Stimulated activated CD8-positive, alpha-beta memory T cell treated with anti-CD3 and anti-CD28 coated beads, Interleukin-4, amount 100 ng/mL, for 24 hours (primary cell): ENCODE measurements around the gene PDE9A.

Source experiments
- DNase-seq: peaks from one replicate; pipeline ENCODE4 v3.0.0-alpha.2; 2020; ENCODE audit warnings: low read depth

The PDE9A gene

DNA sequence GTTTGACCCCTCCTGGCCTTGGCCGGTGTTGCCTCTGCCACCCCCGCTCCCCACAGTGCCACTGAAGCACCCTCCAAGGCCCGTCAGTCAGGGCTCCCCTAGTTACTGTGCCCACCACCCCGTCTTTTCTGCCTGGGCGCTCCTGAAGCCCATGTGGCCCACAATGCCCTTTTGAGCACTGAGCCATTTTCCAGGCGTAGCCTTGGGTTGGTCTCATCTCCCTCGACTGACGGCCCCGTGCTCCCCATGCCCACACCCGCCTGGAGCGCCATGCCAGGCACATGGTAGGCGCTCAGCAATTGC, 118.0 kb downstream of the PDE9A start:
- DNase-seq, result no peak

DNA sequence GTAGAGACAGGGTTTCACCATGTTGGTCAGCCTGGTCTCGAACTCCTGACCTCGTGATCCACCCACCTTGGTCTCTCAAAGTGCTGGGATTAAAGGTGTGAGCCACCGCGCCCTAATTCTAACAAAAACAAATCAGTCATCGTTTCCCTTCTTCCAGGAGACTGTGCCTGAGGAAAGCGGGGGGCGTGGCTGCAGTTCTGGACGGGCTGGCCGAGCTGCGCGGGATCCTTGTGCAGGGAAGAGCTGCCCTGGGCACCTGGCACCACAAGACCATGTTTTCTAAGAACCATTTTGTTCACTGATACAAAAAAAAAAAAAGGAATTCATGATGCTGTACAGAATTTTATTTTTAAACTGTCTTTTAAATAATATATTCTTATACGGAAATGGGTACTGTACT, 121.7 kb downstream of the PDE9A start:
- DNase-seq, result no peak

DNA sequence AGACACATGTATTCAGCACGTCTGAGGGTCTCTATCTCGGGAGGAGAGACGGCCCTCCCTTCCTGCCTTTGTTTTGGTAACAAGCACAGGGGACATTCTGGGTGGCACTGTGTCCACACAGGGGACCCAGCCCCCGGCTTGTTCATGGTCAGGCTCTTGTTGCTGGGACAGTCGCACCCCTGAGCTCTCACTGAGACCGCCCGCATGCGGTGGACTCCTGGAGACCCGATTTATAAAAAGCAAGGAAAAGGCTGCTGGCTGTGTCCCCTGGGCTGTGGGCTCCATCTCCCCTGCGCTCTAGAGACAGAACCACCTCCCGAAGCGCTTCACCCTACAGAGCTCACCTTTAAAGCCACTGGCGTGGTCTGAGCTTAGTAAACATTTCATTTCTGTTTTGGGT, 122.5 kb downstream of the PDE9A start:
- no peak for DNase-seq

DNA sequence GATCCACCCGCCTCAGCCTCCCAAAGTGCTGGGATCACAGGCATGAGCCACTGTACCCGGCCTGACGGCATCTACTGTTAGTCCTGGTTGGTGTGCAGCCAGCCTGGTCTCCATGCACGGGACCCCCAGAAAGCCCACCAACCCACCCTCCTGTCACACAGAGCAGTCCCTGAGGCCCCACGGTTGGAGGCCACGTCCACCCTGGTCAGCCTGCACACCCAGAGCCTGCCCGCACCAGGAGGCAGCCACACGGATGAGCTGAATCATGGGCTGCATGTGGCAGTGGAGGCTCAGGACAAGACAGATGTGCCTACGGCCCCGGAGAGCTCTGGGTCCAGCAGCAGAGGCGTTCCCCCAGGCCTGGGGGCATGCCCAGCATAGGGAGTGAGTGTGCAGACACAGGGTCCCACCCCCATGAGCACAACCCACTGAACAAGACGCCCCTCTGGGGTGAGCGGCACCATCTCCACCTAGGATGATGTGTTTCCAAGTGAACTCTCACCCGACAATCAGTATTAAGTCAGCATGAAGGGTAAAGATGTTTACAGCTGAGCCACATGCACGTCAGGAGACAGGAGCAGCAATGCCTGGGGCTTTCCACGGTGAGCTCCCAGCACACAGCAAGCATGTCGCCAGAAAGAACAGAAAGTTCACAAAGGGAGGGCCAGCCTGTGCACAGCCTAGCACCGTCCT, 123.8 kb downstream of the PDE9A start:
- DNase-seq, result no peak

DNA sequence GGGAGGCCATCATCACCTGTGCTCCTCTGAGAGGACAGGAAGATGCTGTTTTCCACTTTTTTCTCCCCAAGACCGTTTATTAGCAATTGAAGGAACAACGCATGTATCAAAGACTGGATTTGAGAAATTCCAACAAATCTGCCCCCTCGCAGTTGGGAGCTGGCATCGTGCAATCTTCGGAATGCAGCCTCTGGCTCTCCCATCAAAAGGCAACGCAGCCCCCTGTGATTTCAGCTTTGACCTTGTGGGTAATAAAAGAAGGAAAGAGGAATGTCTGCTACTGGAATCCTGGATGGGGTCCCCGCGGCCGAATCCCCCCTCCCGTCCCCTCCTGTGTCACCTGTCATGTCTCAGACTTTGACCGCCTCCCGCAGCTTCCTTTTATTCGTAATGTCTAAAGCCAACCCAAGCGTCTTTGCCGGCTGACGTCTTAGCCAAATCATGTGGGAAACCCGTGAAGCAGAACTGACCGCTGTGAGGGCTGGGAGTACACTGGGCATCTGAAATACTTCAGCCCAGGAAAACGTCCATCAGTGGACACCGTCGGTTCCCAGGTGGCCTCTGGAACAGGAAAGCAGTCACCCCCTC, 124.4 kb downstream of the PDE9A start:
- no peak for DNase-seq

DNA sequence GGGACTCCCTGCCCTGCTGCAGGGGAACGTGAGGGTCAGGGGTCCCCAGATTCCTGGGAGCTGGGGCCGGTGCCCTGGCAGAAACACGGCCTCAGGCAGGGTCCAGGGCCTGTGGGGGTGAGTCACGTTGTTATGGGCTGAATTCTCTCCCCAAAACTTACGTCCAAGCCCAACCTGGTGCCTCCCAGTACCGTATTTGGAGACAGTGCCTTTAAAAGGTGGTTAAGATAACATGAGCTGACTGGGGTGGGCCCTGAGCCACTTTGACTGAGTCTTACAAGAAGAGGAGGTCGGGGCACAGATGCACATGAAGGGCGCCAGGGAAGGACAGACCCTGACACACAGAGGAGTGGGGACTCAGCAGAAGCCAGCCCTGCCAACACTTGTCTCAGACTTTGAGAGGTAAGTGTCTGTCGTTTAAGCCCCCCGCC, 126.0 kb downstream of the PDE9A start:
- no peak for DNase-seq

DNA sequence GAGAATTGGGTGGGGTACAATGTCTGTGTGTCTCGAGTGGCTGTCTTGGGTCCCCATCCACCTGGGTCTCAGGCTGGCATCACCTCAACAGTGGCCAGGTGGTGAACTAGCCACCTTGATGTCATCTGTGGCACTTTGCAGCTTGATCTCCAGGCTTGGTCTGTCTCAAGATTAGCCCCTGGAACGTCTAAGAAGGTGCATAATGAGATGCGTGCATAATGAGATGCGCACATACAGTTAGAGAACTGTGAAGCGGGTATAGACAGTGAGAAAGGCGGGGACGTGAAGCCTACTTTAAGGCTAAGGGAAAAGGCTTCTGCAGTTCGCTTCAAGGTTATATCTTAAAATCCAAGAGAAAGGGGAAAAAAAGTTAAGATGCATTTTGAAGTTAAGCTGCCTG, 127.2 kb downstream of the PDE9A start:
- DNase-seq, result no peak

DNA sequence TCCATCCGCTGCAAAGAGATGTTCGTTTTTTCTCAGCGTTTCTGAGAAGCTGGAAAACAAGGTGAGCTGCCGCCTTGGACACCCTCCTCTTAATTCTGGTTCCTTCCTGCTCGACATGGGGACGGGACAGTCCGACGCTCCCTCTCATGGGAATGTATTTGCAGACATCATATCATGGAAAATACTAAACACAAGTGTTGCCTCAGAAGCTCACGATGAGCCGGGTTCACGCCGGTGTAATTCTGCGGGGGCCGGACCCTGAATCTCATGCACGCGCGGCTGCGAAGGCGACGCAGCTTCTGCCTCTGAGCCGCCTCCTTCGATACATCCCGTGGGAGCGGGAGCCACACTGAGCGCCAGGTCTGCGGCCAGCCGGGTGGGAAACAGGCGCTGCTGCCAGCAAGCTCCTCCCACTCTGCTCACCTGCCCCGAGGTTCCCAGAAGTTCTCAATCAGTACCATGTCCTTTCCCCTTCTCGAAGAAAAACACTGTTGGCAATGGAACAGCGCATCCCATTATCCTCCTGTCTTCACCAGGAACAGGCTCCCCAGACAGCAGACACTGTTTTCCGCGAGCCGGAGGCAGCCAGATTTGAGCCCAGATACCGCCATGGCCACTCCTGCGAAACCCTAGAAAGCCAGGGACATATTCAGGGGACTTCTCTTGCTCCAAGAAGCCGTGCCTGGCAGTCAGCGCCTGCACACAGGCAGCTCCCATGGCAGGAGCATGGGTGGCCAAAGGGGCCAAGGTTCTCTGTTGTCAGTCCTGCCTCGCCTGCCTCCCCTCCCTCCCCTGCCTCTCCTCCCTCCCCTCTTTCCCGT, 127.9 kb downstream of the PDE9A start:
- no peak for DNase-seq

DNA sequence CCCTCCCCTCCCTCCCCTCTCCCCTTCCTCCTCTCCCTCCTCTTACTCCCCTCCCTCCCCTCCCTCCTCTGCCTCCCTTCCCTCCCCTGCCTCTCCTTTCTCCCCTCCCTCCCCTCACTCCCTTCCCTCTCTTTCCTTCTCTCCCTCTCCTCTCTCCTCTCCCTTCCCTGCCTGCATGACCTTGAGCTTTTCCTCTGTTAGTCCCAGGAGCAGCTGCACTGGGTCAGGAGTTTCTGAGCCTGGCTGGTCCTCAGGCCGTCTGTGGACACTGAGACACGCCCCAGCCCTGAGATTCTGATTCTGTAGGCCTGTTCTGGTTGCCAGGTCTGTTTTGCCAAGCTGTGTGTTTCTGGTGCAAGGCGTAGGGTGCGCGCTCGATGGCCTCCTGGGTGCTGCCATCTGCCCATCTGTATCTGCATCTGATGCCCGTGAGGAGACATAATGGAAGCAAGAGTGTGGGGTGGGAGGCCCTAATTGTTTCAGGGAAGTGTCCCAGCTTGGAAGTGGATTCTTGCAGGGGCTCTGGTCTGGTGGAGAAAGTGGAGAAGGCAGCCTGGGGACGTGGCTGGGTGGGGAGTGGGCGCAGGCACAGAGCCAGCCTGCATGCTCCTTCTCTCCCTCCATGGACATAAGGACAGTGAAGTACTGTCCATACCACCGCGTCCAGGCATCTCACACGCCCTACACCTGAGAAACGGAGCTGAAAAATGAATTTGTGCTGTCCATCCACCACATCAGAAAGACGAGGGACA, 128.7 kb downstream of the PDE9A start:
- DNase-seq, result no peak

DNA sequence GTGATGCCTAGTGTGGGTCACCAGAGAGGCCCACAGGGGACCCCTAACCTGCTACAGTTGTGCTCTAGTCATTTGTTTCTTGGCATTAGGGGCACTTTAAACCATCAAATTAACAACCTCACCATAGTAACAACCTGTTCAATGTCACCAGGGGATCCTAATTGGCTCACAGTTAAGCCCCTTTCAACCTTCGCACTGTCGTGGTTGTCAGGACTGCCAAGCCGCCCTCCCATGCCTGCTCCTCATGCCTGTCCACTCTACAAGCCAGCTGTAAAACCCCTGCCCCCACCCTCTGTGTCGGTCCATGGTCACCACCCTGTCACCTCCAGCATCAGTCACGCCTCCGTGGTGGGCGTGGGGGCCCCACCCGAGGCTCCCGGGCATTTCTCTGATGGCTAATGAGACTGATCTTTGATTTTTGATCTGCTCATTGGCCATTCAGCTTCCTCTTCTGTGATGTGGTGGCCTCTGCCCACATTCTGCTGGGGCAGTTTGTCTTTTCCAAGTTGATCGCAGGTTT, 129.4 kb downstream of the PDE9A start:
- no peak for DNase-seq

DNA sequence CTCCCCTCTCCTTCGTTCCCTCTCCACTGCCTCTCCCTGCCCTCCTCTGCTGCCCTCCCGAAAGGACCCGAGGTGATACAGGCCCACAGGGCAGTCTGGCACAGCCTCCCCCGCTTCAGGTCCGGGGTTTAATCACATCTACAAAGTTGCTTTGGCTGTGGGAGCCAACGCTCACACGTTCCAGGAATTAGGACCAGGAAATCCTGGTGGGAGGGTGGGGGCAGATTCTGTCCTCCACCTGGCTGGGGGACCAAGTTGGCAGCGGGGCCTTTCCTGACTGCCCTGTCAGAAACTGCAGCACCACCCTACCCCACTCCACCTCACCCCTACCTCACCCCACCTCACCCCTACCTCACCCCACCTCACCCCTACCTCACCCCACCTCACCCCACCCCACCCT, 130.9 kb downstream of the PDE9A start:
- DNase-seq, result no peak

DNA sequence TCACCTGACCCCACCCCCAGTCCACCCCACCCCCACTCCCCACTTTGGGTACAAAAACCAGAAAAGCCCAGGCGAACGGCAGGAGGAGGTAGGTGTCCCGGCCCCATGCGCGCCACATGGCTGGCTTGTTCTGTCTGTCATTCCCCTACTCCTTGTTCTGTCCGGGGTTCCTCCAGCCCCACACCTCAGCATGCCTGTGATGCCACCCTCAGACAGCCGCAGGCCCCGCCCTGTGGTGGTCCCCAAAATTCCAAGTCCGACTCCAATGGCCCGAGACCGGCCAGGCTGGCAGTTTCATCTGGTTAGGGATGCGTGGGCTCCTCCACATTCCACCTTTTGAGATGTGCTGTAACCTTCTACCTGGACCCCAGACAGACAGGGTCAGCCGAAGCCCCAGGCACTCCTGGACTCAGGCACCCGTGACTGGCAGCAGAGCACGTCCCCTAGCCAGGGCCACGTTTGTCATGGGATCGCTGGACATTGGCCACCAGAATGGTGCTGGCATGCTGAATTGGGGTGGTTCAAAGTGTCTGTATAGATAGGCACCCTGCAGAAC, 131.6 kb downstream of the PDE9A start:
- no peak for DNase-seq

DNA sequence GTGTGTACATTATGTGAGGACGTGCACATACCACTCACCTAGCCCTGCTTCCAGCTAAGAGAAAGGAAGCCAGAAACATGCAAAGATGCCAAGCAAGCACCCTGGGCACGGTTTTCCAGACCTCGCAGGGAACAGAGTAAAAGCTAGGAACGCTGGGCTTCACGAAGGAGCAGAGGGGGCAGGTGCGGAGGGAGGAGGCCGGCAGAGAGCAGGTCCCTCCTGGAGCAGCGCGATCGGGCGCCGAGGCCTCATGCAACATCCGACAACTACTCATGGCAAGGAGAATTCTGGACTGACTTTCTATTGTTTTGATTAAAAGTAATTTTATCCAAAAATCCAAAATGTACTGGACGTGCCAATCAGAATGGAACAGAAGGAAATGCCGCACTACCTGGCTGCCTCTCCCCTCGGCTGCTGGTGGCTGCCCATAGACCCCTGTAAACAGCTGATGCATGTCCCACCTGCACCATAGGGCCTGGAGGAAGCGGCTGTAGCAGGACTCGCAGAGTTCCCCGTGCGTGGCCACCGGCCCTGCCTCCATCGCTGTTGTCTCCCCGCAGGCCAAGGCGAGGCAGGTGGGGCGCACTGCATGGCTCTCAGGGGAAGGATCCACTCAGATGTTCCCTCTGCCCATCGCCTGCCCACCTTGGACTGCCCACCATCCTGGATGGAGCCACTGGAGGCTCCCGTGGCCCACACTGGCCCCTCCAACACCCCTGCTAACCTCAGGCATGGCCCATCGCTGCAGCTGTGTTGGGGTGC, 132.4 kb downstream of the PDE9A start:
- no peak for DNase-seq

DNA sequence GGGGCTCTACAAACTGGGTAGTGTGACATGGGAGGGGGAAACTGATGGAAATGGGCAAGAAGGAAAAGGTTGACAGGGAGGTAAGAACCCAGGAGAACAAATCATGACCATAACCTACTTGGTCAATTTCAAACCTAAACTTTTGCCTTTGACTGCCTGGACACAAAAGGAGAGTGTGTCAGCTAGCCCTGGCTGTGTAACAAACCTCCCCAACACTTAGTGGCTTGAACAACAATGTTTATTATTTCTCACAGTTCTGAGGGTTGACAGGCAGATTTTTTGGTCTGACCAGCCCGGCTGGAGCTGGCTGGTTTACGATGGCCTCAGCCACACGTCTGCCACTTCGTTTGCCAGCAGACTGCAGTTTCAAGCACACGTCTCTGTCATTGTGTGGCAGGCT, 133.5 kb downstream of the PDE9A start:
- no peak for DNase-seq

DNA sequence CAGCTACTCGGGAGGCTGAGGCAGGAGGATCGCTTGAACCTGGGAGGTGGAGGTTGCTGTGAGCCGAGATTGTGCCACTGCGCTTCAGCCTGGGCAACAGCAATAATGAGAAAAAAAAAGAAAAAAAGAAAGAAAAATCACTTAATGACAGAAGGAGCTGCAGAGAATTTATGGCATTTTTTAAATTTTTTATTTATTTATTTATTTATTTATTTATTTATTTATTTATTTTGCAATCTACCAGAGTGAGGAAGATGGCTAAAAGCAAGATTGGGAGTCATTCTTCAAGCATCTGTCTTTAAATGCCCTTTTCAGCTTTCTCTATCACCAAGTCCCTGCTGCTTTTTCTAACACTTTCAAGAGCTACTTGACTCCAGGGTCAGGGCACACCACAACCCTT, 134.2 kb downstream of the PDE9A start:
- DNase-seq, result no peak

DNA sequence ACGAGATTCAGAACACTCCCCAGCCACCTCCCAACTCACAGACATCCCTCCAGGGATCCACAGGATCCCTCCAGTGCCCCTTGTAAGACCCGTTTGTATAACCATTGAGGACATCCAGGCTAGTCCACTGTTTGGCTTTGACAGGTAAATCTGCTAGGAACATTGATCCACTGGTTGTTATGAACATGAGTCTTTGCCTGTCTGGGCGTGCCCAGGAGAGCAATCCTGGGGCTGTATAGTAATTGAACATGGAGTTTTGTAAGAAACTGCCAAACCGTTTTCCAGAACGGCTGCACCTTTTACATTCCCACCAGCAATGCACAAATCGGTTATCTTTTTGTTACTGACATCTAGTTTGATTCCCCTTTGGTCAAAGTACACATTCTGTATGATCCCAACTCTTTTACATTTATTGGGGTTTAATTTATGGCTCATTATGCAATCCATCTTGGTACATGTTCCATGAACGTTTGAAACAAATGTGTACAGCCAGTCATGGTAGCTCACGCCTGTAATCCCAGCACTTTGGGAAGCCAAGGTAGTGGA, 137.2 kb downstream of the PDE9A start:
- DNase-seq, result no peak

DNA sequence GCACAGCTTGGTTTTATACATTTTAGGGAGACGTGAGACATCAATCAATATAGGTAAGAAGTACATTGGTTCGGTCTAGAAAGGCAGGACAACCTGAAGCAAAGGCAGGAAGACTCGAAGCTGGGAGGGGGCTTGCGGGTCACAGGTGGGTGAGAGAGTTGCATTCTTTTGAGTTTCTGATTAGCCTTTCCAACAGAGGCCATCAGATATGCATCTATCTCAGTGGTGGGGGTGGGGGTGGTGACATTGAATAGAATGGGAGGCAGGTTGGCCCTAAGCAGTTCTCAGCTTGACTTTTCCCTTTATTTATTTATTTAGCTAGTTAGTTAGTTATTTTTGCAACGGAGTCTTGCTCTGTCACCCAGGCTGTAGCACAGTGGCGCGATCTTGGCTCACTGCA, 140.4 kb downstream of the PDE9A start:
- DNase-seq, result no peak

DNA sequence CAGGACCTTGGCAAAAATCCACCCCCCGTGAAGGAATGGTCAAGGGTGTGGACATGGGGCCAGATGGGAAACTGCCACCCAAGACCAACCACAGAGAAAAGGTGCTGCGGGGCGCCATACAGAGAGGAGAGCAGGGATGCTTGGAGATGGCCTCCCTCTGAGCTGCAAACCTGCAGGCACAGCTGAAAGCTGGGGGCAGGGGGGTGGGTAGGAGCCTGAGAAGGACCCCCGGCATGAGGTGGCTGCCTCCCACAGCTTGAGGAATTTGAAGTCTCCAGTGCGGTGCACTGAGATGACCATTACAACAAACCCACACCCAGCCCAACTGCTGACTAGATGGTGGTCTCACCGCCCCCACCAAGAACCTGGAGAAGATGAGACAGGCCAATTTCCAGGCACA, 141.1 kb downstream of the PDE9A start:
- no peak for DNase-seq

DNA sequence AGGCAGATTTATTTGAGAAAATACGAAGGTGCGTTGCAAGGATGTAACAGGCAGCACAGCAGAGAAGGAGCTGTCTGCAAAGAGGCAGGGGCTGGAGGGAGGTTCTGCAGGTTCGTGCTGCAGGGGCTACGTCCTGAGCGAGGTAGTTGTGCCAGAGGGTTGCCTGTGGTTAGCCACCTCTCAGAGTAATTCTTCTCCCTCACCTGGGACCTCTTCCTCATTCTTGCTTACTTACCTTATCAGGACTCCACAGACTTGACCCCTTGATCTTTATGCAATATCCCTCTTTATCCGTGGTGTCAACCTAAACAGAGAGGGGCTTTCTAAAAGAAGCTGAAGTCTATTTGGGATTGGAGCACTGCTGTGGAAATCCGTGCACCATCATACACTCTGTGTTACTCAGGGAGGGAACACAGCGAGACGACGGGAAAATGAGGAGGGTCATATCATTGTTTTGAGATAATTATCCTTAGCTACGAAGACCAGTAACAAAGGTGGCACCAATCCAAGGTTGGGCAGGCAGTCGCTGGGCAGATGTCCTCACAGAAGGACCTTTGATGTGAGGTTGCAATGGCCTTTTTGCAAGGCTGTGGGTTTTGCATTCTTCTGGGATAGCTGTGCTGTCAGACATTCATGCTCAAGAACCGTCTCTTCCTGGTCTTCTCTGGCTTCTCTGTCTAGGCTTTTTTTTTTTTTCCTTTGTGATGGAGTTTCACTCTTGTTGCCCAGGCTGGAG, 143.1 kb downstream of the PDE9A start:
- DNase-seq, result no peak

DNA sequence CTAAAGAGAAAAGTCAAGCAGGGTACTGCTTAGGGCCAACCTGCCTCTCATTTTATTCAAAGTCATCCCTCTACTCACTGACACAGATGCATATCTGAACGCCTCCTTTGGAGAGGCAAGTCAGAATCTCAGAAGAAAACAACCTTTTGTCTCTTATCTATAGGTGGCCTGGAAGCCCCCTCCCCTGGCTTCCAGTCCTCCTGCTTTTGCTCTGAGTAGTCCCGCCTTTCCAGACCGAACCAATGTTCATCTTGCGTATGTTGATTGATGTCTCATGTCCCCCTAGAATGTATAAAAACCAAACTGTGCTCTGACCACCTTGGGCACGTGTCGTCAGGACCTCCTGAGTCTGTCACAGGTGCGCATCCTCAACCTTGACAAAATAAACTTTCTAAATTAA, 144.1 kb downstream of the PDE9A start:
- no peak for DNase-seq

DNA sequence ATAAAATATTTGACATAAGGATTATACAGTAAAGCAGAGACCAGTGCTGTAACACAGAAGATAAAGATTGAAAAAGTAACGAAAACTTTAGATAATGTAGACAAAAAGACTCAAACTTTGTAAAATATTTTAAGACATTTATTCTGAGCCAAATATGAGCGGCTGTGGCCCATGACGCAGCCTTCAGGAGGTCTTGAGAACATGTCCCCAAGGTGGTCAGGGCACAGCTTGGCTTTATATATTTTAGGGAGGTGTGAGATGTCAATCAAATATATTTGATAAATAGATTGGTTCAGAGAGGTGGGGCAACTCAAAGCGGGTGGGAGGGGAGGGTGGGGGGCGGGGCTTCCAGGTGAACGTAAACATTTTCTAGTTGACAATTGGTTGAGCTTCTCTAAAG, 144.7 kb downstream of the PDE9A start:
- no peak for DNase-seq
